GM12891 (cell line): Measurements from ENCODE around the gene SYVN1.

Source experiments
- DNase-seq: peaks from one replicate; pipeline ENCODE4 v3.0.0; 2011; ENCODE audit warnings: low spot score; ENCODE audit not compliant: insufficient read length
- FAIRE-seq: peaks from 2 replicates; lab custom pipeline; 2011; peaks lifted over from hg19 to GRCh38; lab: Jason Lieb, UNC
- PAX5 ChIP-seq: IDR thresholded peaks from 2 replicates; pipeline ENCODE4 v1.6.1; 2011; ENCODE audit warnings: low read length, moderate library complexity, mild to moderate bottlenecking; ENCODE audit not compliant: insufficient read depth, severe bottlenecking
- POLR2A ChIP-seq: IDR thresholded peaks from 2 replicates; pipeline ENCODE4 v1.6.1; 2011; ENCODE audit warnings: low read depth, low read length, control low read depth
- POLR2AphosphoS5 ChIP-seq: IDR thresholded peaks from 2 replicates; pipeline ENCODE4 v1.6.1; 2011; ENCODE audit warnings: low read depth, low read length, control low read depth
- POU2F2 ChIP-seq: IDR thresholded peaks from 2 replicates; pipeline ENCODE4 v1.6.1; 2011; ENCODE audit warnings: low read depth, mild to moderate bottlenecking, control low read depth, low read length, moderate library complexity
- SPI1 ChIP-seq: IDR thresholded peaks from 2 replicates; pipeline ENCODE4 v1.6.1; 2011; ENCODE audit warnings: low read depth, low read length, control low read depth
- TAF1 ChIP-seq: IDR thresholded peaks from 2 replicates; pipeline ENCODE4 v1.6.1; 2011; ENCODE audit warnings: low read depth, low read length, control low read depth

SYVN1 gene

GRCh38 chr11:65113361-65113756 lies 21.0 kb downstream of the SYVN1 start:
- TF ChIP-seq TAF1 (no peak), POU2F2 (no peak), POLR2AphosphoS5 (no peak), SPI1 (no peak), POLR2A (no peak), PAX5 (no peak)
- DNase-seq (no peak), FAIRE-seq (no peak)

GRCh38 chr11:65112546-65113360 lies 21.6 kb downstream of the SYVN1 start:
- DNase-seq (peak; percentile 73), FAIRE-seq (peak; percentile 95)
- TF ChIP-seq TAF1, result 0 out of 2 replicates have a peak, but pooled peaks have one; percentile 25
- no peak for TF ChIP-seq SPI1
- no peak for TF ChIP-seq PAX5
- TF ChIP-seq POLR2AphosphoS5, result no peak
- TF ChIP-seq POLR2A, result no peak; the same call in 1 of the 2 replicates
- TF ChIP-seq POU2F2, result 0 out of 2 replicates have a peak, but pooled peaks have one; percentile 58

GRCh38 chr11:65111744-65112545 lies 22.4 kb downstream of the SYVN1 start, which contains the start of gene TM7SF2:
TSS of gene TM7SF2 (plus strand) at chr11:65111872. CDS start at chr11:65112016, 144 bp downstream.
- peak; percentile 97 for DNase-seq
- TF ChIP-seq TAF1, result no peak
- TF ChIP-seq POLR2A, result peak; percentile 86
- peak; percentile 76 for TF ChIP-seq POLR2AphosphoS5
- TF ChIP-seq PAX5, result no peak
- no peak for TF ChIP-seq SPI1
- 0 out of 2 replicates have a peak, but pooled peaks have one; percentile 27 for TF ChIP-seq POU2F2
- FAIRE-seq, result peak; percentile 97

- no peak for TF ChIP-seq SPI1
- no peak for TF ChIP-seq PAX5
- no peak for TF ChIP-seq TAF1
- no peak; the same call in 1 of the 2 replicates for TF ChIP-seq POLR2A
- peak; percentile 2; the same call in 1 of the 2 replicates for TF ChIP-seq POLR2AphosphoS5
- no peak for FAIRE-seq
- DNase-seq, result no peak
These were observed 23.1 kb downstream of the SYVN1 start for GRCh38 chr11:65111159-65111743.

- TF ChIP-seq POLR2AphosphoS5 (no peak), POLR2A (no peak), TAF1 (no peak), SPI1 (no peak), POU2F2 (no peak), PAX5 (no peak)
- FAIRE-seq, result peak; percentile 97
- DNase-seq, result peak; percentile 88
These were observed 23.9 kb downstream of the SYVN1 start for GRCh38 chr11:65110354-65110861.

- FAIRE-seq (no peak), DNase-seq (no peak)
These were observed 24.8 kb downstream of the SYVN1 start for GRCh38 chr11:65109231-65110198.

GRCh38 chr11:65108469-65109123 lies 25.7 kb downstream of the SYVN1 start:
- FAIRE-seq (no peak), DNase-seq (no peak)
- TF ChIP-seq POLR2A, result no peak
- TF ChIP-seq PAX5, result no peak
- no peak for TF ChIP-seq POLR2AphosphoS5
- no peak for TF ChIP-seq TAF1
- no peak for TF ChIP-seq POU2F2
- no peak for TF ChIP-seq SPI1

More at GRCh38 chr11:65109231-65110198, 24.8 kb downstream of the SYVN1 start:
- TF ChIP-seq SPI1, result no peak
- TF ChIP-seq PAX5, result no peak
- TF ChIP-seq POLR2AphosphoS5, result no peak
- no peak for TF ChIP-seq POU2F2
- no peak for TF ChIP-seq TAF1
- TF ChIP-seq POLR2A, result no peak
